ENCODE measurements around the gene SLC9A8. TPM values are rescaled to one million over a fixed set of nuclear protein-coding genes. Genes with fewer than 3 reads are reported as not detected.

SLC9A8 gene
- total and polyA plus RNA-seq, 9 of the 15 experiments (the other 6 are each of a cell fraction or from before 2014, with no cell fraction given): 0.56 to 9.7 (median 5.0) TPM

DNA sequence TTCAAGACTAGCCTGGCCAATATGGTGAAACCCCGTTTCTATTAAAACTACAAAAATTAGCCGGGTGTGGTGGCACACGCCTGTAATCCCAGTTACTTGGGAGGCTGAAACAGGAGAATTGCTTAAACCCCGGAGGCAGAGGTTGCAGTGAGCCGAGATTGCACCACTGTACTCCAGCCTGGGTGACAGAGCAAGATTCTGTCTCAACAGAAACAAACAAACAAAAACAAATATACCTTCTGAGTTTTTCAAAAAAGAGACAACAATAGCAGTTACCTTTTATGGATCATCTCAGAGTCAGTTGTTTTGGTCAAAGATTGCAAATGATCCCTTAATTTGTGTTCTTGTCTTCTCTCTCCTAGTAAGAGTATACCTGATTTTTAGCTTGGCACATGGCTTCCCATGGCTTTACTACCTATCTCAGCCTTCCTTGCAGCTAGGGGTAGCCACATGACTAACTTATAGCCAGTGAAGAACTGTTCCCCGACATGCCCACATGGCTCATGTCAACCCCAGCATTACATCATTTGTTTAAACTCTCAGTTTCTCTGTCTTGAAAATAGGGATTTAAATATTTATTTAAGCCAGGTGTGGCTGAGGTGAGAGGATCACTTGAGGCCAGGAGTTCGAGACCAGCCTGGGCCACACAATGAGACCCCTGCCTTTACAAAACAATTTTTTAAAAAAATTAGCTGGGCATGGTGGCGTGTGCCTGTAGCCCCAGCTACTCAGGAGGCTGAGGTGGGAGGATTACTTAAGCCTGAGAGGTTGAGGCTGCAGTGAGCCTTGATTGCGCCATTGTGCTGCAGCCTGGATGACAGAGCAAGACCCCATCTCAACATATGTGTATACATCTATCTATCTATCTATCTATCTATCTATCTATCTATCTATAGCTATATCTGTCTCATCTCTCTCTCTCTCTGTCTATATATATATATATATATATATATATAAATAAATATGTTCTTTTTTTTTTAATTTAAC, 25.0 kb upstream of the SLC9A8 start:
- H3K27ac ChIP-seq (ENCODE audit: extremely low read depth, low read depth, low read length): peak overlapping the region; percentile 23; the same call in 1 of the 3 replicates
- H2AFZ ChIP-seq (ENCODE audit: low read depth, low read length): peak overlapping the region; percentile 68; the same call in 1 of the 2 replicates
- H3K79me2 ChIP-seq (ENCODE audit: control insufficient read depth, insufficient read depth, low read length): no peaks in the 10 kb centered on the region
- FAIRE-seq (no peak), ATAC-seq (no peak), DNase-seq (ENCODE audit: extremely low read depth in 1 of 4, low spot score in 3 of 4) (no peak)
- no peaks in the 10 kb centered on the region for H3K36me3 ChIP-seq (ENCODE audit: control insufficient read depth, insufficient read depth, low read length)
- CTCF ChIA-PET (ENCODE audit: low intra/inter-chr PET ratio): no interaction called here
- in situ Hi-C loops (cut with MboI): no loop called here
- no peak overlapping the region for H3K4me2 ChIP-seq (ENCODE audit: insufficient read depth, low read length)
- TF ChIP-seq ZNF398 (CRISPR knock-in tag; IDR thresholded peaks at IDR 0.05): no peak
- no peak for TF ChIP-seq SMARCE1 (IDR thresholded peaks at IDR 0.05)
- no peak for TF ChIP-seq ARID3A (IDR thresholded peaks at IDR 0.05; ENCODE audit: borderline replicate concordance, low read depth, low read length)
- TF ChIP-seq DACH1 (IDR thresholded peaks at IDR 0.05; ENCODE audit: partially characterized antibody): peak; percentile 17
- peak; percentile 39; the same call in 1 of the 2 replicates for TF ChIP-seq ZNF592 (IDR thresholded peaks at IDR 0.05)
- TF ChIP-seq ZFP30 (CRISPR knock-in tag; IDR thresholded peaks at IDR 0.05; ENCODE audit: borderline replicate concordance): no peak
- no peak for TF ChIP-seq TGIF2 (CRISPR knock-in tag; IDR thresholded peaks at IDR 0.05)
- TF ChIP-seq ADNP (tag; IDR thresholded peaks at IDR 0.05): no peak
- H3K9ac ChIP-seq (ENCODE audit: insufficient read depth in 1 of 2, low read depth in 2 of 2, low read length in 2 of 2): no peak overlapping the region
- no peaks in the 10 kb centered on the region for H3K27me3 ChIP-seq (ENCODE audit: control insufficient read depth in 2 of 2, insufficient read depth in 2 of 2, low read length in 2 of 2)
- no peaks in the 10 kb centered on the region for H3K9me1 ChIP-seq (ENCODE audit: control insufficient read depth, insufficient read depth, low read length)
- BruUV-seq (replicated peaks): no TSS peak
- H3K4me3 ChIP-seq: no peak overlapping the region
- POLR2A ChIA-PET: interaction anchor here (1.0 to 1.1 kb wide), 2 partner anchors 13 to 26 kb away, joined by 3 read pairs; no protein-coding TSS in a partner anchor
- no peaks in the 10 kb centered on the region for H4K20me1 ChIP-seq (replicated peaks; ENCODE audit: control insufficient read depth, insufficient read depth, low read length)
- intact Hi-C loops (cut with micrococcal nuclease): no loop called here
- WGBS (ENCODE audit: insufficient coverage, low coverage, missing lambda C conversion rate): 82% methylated on average over 9 of the region's 9 CpGs
- H3K4me1 ChIP-seq (replicated peaks in 1 of 2; ENCODE audit: control insufficient read depth in 2 of 2, insufficient read depth in 2 of 2, low read length in 2 of 2): peaks cover 32 to 52% of the 10 kb centered on the region in 2 experiments
- H3K9me3 ChIP-seq (replicated peaks; ENCODE audit: control insufficient read depth, insufficient read depth, low read depth, low read length): no peaks in the 10 kb centered on the region

Data from K562 (cell line).